Measurements from ENCODE around the gene SPATA45. TPM values are rescaled to one million over a fixed set of nuclear protein-coding genes. Genes with fewer than 3 reads are reported as not detected.

SPATA45 gene
- total and polyA plus RNA-seq, 12 donors, result 0.56 TPM; not detected in 11

DNA sequence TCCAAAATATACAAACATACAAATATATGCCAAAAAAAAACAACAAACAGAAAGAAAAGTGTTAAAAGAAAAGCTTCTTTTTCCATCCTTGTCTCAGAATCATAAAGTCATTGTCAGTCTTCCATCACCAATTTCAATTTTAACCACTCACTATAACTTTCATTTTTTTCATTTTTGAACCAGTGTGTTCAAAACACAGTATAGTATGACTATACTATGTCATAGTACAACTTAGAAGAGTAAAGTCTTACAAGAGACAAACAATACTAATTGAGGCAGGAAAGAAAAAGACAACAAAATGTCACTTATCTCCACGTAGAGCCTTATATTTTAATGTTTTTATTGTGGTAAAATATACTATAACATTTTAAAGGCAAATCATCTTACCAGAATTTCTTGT is 63.5 kb downstream of the SPATA45 start:
- intact Hi-C loops (cut with DNase I), result loop anchor here in 9 of 10 donors (2.0 to 10.0 kb wide), 6 partner anchors 37 to 309 kb away; no protein-coding TSS in a partner anchor
- Histone ChIP-seq H3K9me3 (no peaks in the 10 kb centered on the region), H3K4me1 (peaks cover 0 to 22% (median 2%) of the 10 kb centered on the region in 9 donors), H3K27me3 (no peaks in the 10 kb centered on the region), H3K4me3 (no peak overlapping the region), H3K27ac (no peak overlapping the region), H3K36me3 (peaks cover 0 to 72% (median 24%) of the 10 kb centered on the region in 9 donors)
- DNase-seq (no peak), ATAC-seq (no peak)
- 75 to 81% methylated on average over 1 of the region's 1 CpG for WGBS, 2 donors
- TF ChIP-seq, protein P1, sequence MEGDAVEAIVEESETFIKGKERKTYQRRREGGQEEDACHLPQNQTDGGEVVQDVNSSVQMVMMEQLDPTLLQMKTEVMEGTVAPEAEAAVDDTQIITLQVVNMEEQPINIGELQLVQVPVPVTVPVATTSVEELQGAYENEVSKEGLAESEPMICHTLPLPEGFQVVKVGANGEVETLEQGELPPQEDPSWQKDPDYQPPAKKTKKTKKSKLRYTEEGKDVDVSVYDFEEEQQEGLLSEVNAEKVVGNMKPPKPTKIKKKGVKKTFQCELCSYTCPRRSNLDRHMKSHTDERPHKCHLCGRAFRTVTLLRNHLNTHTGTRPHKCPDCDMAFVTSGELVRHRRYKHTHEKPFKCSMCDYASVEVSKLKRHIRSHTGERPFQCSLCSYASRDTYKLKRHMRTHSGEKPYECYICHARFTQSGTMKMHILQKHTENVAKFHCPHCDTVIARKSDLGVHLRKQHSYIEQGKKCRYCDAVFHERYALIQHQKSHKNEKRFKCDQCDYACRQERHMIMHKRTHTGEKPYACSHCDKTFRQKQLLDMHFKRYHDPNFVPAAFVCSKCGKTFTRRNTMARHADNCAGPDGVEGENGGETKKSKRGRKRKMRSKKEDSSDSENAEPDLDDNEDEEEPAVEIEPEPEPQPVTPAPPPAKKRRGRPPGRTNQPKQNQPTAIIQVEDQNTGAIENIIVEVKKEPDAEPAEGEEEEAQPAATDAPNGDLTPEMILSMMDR (IDR thresholded peaks at IDR 0.05), result no peak

DNA sequence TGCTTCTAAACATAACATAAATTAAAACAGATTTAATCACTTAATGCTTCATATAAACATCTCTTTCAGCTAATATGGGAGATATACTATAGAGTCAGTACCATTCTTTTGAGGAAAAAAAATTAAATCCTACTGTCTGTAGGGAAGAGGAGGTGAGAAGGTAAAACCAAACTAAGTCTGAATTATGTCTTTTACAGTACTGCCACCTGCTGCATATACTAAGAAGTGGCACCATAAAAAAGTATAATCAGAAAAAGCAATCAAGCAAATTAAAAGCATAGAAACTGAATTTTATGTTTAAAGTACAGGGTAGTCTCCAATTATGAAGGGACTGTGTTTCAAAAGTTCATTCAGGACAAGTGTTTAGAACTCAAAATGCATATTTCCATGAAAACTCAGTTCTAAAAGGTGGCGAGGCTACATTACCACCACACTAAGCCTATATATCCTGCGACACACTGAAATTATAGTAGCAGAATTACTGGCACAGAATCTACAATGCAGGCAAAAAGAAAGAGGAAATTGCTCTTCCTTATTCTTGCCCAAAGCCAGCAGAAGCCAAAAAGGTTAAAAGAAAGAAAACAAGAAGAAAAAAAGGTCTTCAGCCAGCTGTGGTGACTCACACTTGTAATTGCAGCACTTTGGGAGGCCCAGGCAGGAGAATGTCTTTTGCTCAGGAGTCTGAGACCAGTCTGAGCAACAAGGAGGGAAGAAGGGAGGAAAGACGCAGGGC is 64.9 kb downstream of the SPATA45 start:
- peaks cover 0 to 72% (median 24%) of the 10 kb centered on the region in 9 donors for H3K36me3 ChIP-seq
- H3K27ac ChIP-seq, result peak overlapping the region in 1 of 10 donors; percentile 28
- intact Hi-C loops (cut with DNase I), result loop anchor here in 9 of 10 donors (1.0 to 10.0 kb wide), 7 partner anchors 35 to 308 kb away; no protein-coding TSS in a partner anchor

DNA sequence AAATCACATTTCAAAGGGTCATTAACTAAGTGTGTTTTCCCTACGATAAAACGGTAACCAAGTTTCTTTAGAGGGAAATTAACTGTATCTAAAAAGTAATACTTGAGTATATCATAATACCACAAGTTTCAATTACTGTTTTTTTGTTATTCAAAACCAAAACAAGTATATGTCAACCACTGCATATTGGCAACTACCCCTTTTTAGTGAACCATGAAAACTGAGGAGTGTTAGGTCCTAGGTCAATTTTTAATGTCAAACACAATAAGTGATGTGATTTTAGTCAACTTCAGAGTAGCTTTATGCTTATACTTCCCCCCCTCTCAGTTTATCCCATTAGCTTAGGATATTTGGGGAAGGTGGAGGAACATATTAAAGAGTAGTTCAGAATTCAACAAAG is 66.2 kb downstream of the SPATA45 start:
- TF ChIP-seq, protein P1 (IDR thresholded peaks at IDR 0.05), result no peak
- Histone ChIP-seq H3K4me1 (peaks cover 0 to 26% (median 0%) of the 10 kb centered on the region in 9 donors), H3K9me3 (no peaks in the 10 kb centered on the region), H3K27me3 (no peaks in the 10 kb centered on the region), H3K27ac (no peak overlapping the region), H3K4me3 (no peak overlapping the region), H3K36me3 (peaks cover 0 to 71% (median 16%) of the 10 kb centered on the region in 9 donors)
- DNase-seq, result no peak
- intact Hi-C loops (cut with DNase I), result loop anchor here in 8 of 10 donors (5.0 to 10.0 kb wide), 5 partner anchors 34 to 306 kb away; no protein-coding TSS in a partner anchor
- no peak for ATAC-seq
- WGBS, 2 donors, result 93 to 96% methylated on average over 2 of the region's 2 CpGs

More for the DNA sequence above, 64.9 kb downstream of the SPATA45 start:
- no peak for DNase-seq
- no peaks in the 10 kb centered on the region for H3K9me3 ChIP-seq
- TF ChIP-seq, protein P1 (IDR thresholded peaks at IDR 0.05), result peak; percentile 39 to 69 (median 64)
- no peak overlapping the region for H3K4me3 ChIP-seq
- 92 to 95% methylated on average over 3 of the region's 3 CpGs for WGBS, 2 donors
- H3K27me3 ChIP-seq, result no peaks in the 10 kb centered on the region
- peak in 3 of 8 donors; percentile 53 to 59 (median 57) for ATAC-seq
- H3K4me1 ChIP-seq, result peaks cover 0 to 17% (median 0%) of the 10 kb centered on the region in 9 donors

DNA sequence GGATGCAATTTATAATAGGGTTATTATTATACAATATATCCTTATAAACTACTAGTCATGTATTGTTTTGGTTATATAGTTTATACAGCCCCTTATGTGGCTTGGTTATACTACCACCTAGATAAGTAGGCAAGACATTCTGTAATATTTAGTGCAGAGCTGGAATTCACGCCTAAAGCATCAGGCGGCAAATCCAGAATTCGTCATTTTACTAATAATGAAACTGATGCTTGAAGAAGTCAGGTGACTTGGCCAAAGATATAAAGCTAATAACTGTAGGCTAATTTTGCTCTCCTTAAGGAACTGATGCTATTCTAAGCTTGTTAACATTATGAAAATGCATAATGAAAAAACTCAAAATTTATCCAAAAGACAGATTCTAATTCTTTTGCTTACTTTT is 66.7 kb downstream of the SPATA45 start:
- no peak overlapping the region for H3K4me3 ChIP-seq
- H3K27ac ChIP-seq, result no peak overlapping the region
- H3K9me3 ChIP-seq, result no peaks in the 10 kb centered on the region
- TF ChIP-seq, protein P1 (IDR thresholded peaks at IDR 0.05), result no peak
- peaks cover 0 to 26% (median 0%) of the 10 kb centered on the region in 9 donors for H3K4me1 ChIP-seq
- H3K36me3 ChIP-seq, result peaks cover 0 to 69% (median 14%) of the 10 kb centered on the region in 9 donors
- no peak for ATAC-seq
- WGBS, 2 donors, result 94 to 95% methylated on average over 3 of the region's 3 CpGs
- DNase-seq, result no peak
- intact Hi-C loops (cut with DNase I), result loop anchor here in 8 of 10 donors (5.0 to 10.0 kb wide), 5 partner anchors 33 to 306 kb away; no protein-coding TSS in a partner anchor
- H3K27me3 ChIP-seq, result no peaks in the 10 kb centered on the region

Other genes with a start within 250 kb of the SPATA45 start
- 100 to 1,000 TPM in 1 of 10 donors, 10 to 100 TPM in 8, 1 to 10 TPM in 1; 8.4 to 684 (median 25.9) TPM for gene ATF3, start 238.9 kb downstream of the SPATA45 start, total RNA-seq
- 10 to 100 TPM; 16.9 to 40.0 TPM for gene ATF3, start 238.9 kb downstream of the SPATA45 start, polyA plus RNA-seq
- 1 to 10 TPM in 6 of 10 donors, under 1 TPM in 4; 0.28 to 7.0 (median 1.0) TPM for gene BATF3, start 147.8 kb downstream of the SPATA45 start, total RNA-seq
- 1 to 10 TPM; 1.6 to 2.2 TPM for gene BATF3, start 147.8 kb downstream of the SPATA45 start, polyA plus RNA-seq
- gene NSL1, start 55.9 kb downstream of the SPATA45 start, total RNA-seq, result 10 to 100 TPM; 19.1 to 30.1 (median 24.3) TPM
- 10 to 100 TPM in 1 of 2 donors, 1 to 10 TPM in 1; 9.4 to 21.3 TPM for gene NSL1, start 55.9 kb downstream of the SPATA45 start, polyA plus RNA-seq
- 10 to 100 TPM; 20.7 to 38.8 (median 26.5) TPM for gene TATDN3, start 55.8 kb downstream of the SPATA45 start, total RNA-seq
- 10 to 100 TPM; 12.9 to 23.4 TPM for gene TATDN3, start 55.8 kb downstream of the SPATA45 start, polyA plus RNA-seq
- gene FLVCR1, start 10.6 kb upstream of the SPATA45 start, total RNA-seq, result 1 to 10 TPM; 1.2 to 4.9 (median 2.2) TPM
- gene FLVCR1, start 10.6 kb upstream of the SPATA45 start, polyA plus RNA-seq, result 1 to 10 TPM; 1.3 to 2.8 TPM
- gene VASH2, start 102.9 kb upstream of the SPATA45 start, total RNA-seq, result 1 to 10 TPM in 2 of 10 donors, under 1 TPM in 8; 0.41 to 1.2 (median 0.81) TPM
- gene VASH2, start 102.9 kb upstream of the SPATA45 start, polyA plus RNA-seq, result under 1 TPM; 0.37 to 0.42 TPM
- gene ANGEL2, start 168.2 kb upstream of the SPATA45 start, total RNA-seq, result 10 to 100 TPM; 13.8 to 22.0 (median 18.6) TPM
- gene ANGEL2, start 168.2 kb upstream of the SPATA45 start, polyA plus RNA-seq, result 10 to 100 TPM in 1 of 2 donors, 1 to 10 TPM in 1; 6.1 to 20.0 TPM
- 10 to 100 TPM in 8 of 10 donors, 1 to 10 TPM in 2; 9.1 to 13.8 (median 10.4) TPM for gene RPS6KC1, start 203.6 kb upstream of the SPATA45 start, total RNA-seq
- 1 to 10 TPM; 3.8 to 5.7 TPM for gene RPS6KC1, start 203.6 kb upstream of the SPATA45 start, polyA plus RNA-seq